ENCODE results near the gene GNAS.

Gene GNAS

DNA sequence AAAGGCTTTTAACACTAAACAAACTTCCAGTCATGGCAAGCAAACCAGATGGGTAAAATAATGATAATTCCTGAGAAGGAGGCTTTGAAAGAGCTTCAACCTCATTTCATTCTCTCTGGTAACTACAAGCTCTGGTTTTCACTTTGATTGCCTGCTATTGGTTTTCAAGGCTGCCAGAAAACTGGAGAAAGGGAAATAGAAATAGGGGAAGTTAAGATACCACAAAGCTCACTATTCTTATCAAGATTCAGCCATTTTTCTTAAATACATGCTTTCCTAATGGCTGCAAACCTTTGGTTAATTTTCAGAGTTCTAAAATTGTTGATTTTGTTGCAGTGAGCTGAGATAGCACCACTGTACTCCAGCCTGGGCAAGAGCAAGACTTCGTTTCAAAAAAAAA, 86.0 kb downstream of the GNAS start:
- TF ChIP-seq, protein P1, sequence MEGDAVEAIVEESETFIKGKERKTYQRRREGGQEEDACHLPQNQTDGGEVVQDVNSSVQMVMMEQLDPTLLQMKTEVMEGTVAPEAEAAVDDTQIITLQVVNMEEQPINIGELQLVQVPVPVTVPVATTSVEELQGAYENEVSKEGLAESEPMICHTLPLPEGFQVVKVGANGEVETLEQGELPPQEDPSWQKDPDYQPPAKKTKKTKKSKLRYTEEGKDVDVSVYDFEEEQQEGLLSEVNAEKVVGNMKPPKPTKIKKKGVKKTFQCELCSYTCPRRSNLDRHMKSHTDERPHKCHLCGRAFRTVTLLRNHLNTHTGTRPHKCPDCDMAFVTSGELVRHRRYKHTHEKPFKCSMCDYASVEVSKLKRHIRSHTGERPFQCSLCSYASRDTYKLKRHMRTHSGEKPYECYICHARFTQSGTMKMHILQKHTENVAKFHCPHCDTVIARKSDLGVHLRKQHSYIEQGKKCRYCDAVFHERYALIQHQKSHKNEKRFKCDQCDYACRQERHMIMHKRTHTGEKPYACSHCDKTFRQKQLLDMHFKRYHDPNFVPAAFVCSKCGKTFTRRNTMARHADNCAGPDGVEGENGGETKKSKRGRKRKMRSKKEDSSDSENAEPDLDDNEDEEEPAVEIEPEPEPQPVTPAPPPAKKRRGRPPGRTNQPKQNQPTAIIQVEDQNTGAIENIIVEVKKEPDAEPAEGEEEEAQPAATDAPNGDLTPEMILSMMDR (conservative IDR thresholded peaks at IDR 0.05; ENCODE audit: low read depth, low read length), result no peak
- no peak overlapping the region for H3K4me3 ChIP-seq (IDR thresholded peaks at IDR 0.05; ENCODE audit: insufficient read depth, low read depth, low read length)
- H3K4me1 ChIP-seq (ENCODE audit: low read depth, poor library complexity, severe bottlenecking), result no peaks in the 10 kb centered on the region
- H3K27me3 ChIP-seq (ENCODE audit: insufficient read depth, low read depth), result no peaks in the 10 kb centered on the region
- no peaks in the 10 kb centered on the region for H4K20me1 ChIP-seq (ENCODE audit: insufficient read depth)
- H2AFZ ChIP-seq (ENCODE audit: low read depth), result no peak overlapping the region
- H3K79me2 ChIP-seq (ENCODE audit: insufficient read depth, low read depth), result no peaks in the 10 kb centered on the region
- no peaks in the 10 kb centered on the region for H3K36me3 ChIP-seq (ENCODE audit: insufficient read depth)
- no peak overlapping the region for H3K27ac ChIP-seq
- H3K4me2 ChIP-seq, result no peak overlapping the region
- H3K9ac ChIP-seq, result no peak overlapping the region

DNA sequence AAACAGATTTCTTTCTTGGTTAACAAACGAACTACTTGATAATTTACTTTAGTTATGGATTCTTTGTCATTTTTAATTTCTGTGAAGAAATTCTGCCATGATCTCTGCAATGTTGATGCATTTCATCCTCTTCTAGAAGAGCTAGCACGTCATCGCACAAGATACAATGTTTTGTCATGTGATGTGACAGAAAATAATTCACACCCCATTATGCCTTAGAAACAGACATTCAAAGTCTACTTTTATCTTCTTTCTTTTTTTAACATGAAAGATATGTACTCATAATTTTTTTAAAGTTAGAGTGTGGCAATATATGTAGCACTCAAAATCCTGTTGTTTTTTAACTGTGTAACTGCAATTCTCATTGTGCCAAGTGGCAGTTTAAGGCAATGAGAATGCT, 89.0 kb downstream of the GNAS start:
- Histone ChIP-seq H3K4me1 (ENCODE audit: low read depth, poor library complexity, severe bottlenecking) (no peaks in the 10 kb centered on the region), H3K36me3 (ENCODE audit: insufficient read depth) (no peaks in the 10 kb centered on the region), H3K9ac (no peak overlapping the region), H3K4me2 (no peak overlapping the region), H3K27ac (no peak overlapping the region), H3K27me3 (ENCODE audit: insufficient read depth, low read depth) (no peaks in the 10 kb centered on the region), H3K79me2 (ENCODE audit: insufficient read depth, low read depth) (no peaks in the 10 kb centered on the region), H3K4me3 (IDR thresholded peaks at IDR 0.05; ENCODE audit: insufficient read depth, low read depth, low read length) (no peak overlapping the region), H2AFZ (ENCODE audit: low read depth) (no peak overlapping the region), H4K20me1 (ENCODE audit: insufficient read depth) (no peaks in the 10 kb centered on the region)
- TF ChIP-seq, protein P1 (conservative IDR thresholded peaks at IDR 0.05; ENCODE audit: low read depth, low read length), result no peak

DNA sequence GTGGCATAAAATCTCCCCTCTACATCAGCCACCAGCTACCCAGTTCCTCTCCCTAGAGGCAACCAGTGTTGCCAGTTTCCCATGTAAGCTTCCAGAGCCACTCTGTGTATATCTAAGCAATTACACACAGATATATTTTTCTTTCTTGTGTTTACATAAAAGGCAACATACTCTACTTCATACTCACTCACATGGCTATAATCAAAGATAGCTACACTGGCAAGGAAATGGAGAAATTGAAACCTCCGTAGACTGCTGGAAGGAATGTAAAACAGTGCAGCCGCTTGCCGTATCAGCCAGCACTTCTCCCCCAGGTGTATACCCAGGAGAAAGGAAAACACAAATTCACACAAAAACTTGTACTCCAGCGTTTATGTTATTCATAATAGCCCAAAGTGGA, 90.0 kb downstream of the GNAS start:
- no peaks in the 10 kb centered on the region for H3K36me3 ChIP-seq (ENCODE audit: insufficient read depth)
- no peaks in the 10 kb centered on the region for H3K79me2 ChIP-seq (ENCODE audit: insufficient read depth, low read depth)
- no peak overlapping the region for H3K27ac ChIP-seq
- TF ChIP-seq, protein P1 (conservative IDR thresholded peaks at IDR 0.05; ENCODE audit: low read depth, low read length), result no peak
- H3K4me2 ChIP-seq, result no peak overlapping the region
- H2AFZ ChIP-seq (ENCODE audit: low read depth), result no peak overlapping the region
- no peaks in the 10 kb centered on the region for H4K20me1 ChIP-seq (ENCODE audit: insufficient read depth)
- no peaks in the 10 kb centered on the region for H3K27me3 ChIP-seq (ENCODE audit: insufficient read depth, low read depth)
- H3K4me1 ChIP-seq (ENCODE audit: low read depth, poor library complexity, severe bottlenecking), result no peaks in the 10 kb centered on the region
- no peak overlapping the region for H3K4me3 ChIP-seq (IDR thresholded peaks at IDR 0.05; ENCODE audit: insufficient read depth, low read depth, low read length)
- H3K9ac ChIP-seq, result no peak overlapping the region

DNA sequence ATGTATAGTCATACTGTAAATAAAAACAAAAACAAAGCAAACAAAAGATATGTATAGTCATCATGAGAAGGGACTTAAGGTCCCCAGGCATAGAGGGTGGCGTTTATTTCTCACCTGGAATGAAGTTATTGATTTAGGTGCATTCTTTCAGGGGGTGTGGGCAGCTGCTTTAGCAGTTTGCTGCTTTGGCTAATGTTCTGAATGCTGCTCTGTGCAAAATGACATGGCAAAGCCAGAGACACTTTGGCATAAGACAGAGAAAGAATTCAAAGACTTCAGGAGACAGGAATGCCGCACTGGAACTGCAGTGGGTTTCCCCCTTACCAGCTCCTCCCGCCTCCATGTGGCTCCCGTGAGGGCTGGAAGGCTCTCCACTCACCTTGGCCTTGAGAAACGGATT, 92.1 kb downstream of the GNAS start:
- no peak overlapping the region for H3K9ac ChIP-seq
- no peaks in the 10 kb centered on the region for H4K20me1 ChIP-seq (ENCODE audit: insufficient read depth)
- H3K27me3 ChIP-seq (ENCODE audit: insufficient read depth, low read depth), result no peaks in the 10 kb centered on the region
- H3K36me3 ChIP-seq (ENCODE audit: insufficient read depth), result no peaks in the 10 kb centered on the region
- no peaks in the 10 kb centered on the region for H3K4me1 ChIP-seq (ENCODE audit: low read depth, poor library complexity, severe bottlenecking)
- no peak overlapping the region for H2AFZ ChIP-seq (ENCODE audit: low read depth)
- no peak overlapping the region for H3K4me2 ChIP-seq
- TF ChIP-seq, protein P1 (conservative IDR thresholded peaks at IDR 0.05; ENCODE audit: low read depth, low read length), result no peak
- H3K4me3 ChIP-seq (IDR thresholded peaks at IDR 0.05; ENCODE audit: insufficient read depth, low read depth, low read length), result no peak overlapping the region
- no peaks in the 10 kb centered on the region for H3K79me2 ChIP-seq (ENCODE audit: insufficient read depth, low read depth)
- no peak overlapping the region for H3K27ac ChIP-seq

Data from KMS-11 (cell line).